Measurements from ENCODE around the gene SEMA4D.
A peak's percentile ranks its signal among the peaks of the same experiment; 100 is the strongest.

Gene SEMA4D

DNA sequence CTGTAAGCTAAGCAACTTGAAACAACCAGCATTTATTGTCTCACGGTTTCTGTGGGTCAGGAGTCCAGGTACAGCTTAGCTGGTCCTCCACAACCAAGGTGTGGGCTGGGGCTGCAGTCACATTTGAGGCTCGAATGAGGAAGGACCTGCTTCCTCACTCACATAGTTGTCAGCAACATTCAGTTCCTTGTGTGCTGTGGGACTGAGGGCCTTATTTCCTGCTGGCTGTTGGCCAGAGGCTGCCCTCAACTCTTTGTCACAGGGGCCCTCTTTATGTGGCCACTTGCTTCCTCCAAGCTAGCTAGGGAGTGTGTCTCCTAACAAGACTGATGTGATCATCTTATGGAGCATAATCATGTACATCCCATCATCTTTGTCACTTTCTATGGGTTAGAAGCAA, 29.2 kb upstream of the SEMA4D start:
- no peak for DNase-seq

DNA sequence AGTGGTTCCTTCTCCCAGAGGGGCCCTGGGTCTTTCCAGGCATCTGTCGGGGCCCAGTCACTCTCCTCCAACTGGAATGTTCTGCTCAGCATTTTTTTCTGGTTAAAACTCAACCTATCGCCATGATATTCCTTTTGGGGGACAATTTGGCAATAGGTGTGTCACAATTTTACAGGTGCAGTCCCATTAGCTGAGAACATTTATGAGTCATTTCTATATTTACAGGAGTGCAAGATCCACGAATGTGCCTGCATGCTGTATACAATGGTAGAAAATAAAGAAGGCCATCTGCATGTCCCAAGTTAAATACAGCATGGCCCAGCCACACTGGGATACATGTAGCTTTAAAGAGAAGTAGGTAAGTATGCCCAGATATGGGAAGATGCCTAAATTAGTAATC, 28.8 kb upstream of the SEMA4D start:
- no peak for DNase-seq

DNA sequence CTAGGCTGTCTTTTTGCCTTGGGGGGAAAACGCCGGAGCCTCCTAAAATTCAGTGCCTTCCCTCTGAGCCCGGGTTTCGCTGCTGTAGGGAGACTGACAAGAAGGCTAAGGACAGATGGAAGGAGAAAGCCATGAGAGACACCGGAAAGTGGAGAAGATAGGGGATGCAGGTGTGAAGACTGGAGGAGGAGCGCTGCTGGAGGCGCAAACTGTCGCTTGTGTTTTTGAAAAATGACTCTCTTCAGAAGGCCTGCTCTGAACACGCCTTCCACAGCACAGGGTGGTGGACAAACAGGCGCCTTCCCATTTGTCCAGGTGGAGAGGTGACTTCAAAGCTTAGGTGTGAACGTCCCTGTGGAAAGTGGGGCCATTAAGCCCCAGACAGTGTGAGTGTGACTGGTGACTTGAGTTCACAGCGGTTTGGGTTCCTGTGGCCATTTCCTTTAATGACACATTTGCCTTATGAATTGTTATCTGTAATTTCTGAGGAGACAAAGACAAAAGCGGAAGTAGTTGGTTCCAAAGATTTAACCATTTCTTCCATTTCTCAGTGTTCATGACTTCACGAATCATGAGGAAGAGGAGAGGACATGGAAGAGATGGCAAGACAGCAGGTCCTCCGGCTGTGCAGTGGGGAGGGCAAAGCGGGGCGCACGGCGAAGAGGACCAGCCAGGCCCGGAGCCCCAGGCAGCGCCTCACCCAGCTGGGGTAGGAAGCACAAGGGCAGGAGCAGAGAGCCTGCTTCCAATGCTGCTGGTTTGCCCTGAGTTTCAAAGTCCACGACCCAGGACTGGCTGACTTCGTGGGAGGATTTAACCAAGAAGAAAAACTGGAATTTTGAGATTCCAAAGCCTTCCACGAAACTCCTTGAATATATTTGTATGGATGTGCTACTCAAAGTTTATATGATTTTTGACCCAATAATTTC, 27.8 kb upstream of the SEMA4D start:
- DNase-seq = no peak

DNA sequence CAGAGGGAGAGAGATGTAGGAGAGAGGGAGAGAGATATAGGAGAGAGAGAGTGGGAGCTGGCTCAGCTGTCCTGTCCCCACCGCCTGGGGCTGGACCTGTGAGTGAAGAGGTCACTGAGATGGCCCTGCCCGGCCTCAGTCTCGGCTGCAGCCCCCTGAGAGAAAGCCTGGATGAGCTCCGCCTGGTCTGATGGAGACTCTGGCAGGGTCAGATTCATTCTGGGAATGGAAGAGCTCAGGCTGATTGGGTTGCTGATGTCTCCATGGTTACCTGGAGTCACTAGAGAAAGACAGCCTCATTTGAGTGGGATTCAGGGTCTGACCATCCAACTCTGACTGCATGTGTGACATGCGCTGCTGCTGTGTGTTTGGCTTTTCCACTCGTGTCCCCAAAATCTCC, 27.1 kb upstream of the SEMA4D start:
- DNase-seq = no peak

DNA sequence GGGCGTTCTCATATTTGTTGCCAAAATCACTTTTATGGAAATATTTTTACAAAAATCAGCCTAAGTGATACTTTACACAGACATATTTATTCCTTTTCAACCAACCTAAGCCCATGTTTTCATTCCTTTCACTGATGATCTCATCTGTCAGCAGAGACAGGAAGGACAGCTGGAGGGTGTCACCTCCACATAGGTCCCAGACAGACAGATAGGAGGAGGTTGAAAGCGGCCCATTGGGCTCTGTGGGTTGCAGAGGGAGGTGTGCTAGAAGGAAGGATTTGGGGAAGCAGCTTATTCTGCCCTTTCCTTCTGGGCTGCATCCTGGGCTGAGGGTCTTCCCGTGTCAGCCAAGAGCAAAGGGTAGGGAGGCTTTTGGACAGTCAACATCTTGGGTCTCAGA, 26.0 kb upstream of the SEMA4D start:
- no peak for DNase-seq

DNA sequence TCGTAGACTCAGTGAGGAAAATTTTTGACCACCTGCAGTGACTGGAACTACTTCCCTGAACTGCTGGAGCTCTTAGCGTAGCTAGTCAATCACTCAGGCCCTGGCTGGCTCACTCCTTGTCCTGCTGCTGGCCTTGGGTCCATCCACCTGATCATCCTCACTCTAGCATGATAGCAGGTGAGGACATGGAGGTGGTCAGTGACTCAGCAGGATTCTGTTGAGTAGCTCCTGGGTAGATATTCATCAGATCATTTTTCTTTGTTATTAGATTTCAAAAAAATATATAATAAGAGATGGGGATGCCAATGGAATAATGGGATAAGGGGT, 25.0 kb upstream of the SEMA4D start:
- no peak for DNase-seq

DNA sequence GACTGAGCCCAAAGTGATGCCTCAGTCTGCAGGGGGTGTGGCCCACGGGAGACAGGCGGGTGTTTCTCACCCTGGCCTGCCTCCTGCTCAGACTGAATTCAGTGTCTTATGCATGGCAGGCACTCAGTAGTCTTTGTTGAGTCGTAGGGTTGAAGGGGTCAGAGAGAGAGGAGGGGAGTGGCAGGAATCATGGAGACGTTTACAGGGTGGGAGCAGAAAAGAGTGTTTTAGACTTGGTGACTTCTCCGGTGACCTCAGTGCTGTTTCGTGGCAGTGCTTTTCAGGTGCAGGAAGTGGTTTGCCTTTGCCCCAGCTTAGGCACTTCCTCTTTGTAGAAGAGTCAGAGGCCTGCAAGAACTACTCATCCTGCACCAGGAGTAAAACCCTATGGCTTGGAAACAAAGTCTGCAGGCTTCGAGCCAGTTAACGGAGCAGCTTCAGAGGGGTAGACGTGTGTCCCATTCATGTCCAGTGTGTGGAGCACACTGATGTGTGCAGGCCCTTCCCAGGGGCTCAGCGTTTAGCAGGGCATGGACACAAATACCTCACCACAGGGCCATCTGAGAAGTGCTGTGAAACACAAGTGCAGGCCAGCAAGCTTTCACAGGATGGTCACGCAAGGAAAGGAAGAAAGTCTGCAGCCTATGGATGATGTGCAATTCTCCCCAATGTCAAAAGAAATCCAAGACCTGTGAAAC, 24.5 kb upstream of the SEMA4D start:
- DNase-seq = no peak

DNA sequence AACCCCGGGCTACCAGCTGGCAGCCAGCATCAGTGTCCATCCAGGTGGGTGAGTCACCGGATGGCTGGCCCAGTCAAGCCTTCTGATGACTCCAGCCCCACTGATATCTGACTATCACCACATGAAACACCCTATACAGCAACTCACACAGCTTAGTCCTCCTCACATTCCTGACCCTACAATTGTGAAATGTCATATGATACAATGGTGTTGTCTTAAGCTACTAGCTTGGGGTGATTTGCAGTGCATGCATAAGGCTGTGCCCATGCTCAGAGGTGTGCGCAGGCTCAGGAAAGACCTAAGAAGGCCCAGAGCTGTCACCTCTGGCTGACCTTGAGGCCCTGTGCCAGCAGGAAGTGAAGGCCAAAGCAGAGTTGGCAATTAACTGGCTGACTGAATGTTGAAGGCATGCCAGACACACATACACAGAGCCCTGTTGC, 21.5 kb upstream of the SEMA4D start:
- peak in 1 of 2 experiments; percentile 7 for DNase-seq

DNA sequence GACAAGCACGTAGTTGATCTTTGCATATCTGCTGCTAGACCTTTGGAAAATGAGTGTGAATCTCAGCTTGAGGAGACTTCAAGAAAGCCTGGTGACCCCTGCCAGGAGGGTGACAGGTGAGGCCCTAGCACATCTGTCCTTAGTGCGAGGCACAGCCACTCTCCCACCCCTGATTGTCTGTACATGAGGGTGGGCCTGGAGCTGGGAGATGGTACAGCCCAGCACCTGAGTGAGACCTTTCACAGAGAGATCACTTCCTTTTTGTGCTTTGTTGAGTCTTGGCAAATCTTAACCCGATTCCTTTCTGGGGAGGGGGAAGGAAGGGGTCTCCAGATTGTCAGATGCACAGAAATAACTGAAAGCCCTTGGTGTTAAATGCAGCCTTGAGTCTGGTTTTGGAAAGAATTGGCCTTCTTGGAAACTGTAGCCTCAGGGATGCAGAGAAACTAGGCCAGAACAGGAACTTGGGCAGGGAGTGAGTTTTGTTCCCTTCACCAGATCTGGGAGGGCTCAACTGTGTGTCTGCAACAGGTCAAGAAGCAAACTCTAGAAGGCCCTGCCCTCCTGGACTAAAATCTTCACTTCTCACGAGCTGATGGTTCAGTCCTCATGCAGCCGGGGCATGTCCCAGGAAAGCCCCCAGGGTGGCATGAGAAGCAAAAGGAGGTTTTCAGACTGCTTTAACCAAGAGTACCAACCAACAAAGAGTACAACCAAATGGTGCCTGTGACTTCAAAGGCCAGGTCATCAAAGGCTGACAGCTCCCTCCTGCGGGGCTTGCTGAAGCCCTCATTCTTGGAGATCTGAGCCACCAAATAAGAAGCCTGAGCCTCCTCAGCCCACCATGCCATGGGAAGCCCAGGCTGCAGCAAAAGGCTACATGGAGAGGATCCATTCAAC, 20.8 kb upstream of the SEMA4D start:
- DNase-seq = no peak

DNA sequence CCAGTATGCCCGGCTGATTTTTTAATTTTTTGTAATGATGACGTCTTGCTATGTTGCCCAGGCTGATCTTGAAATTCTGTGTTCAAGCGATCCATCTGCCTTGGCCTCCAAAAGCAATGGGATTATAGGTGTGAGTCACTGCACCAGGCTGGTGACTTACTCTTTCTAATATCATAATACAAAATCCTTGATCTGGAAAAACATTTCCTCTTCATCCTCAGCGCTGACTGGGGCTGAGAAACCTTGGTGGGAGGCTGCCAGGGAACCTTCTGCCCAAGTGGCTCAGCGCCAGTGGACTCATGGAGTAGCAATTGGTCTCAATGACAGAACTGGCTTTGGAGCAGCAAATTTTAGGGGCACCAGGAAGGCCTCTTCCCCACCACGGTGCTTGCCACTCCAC, 17.5 kb upstream of the SEMA4D start:
- no peak for DNase-seq

DNA sequence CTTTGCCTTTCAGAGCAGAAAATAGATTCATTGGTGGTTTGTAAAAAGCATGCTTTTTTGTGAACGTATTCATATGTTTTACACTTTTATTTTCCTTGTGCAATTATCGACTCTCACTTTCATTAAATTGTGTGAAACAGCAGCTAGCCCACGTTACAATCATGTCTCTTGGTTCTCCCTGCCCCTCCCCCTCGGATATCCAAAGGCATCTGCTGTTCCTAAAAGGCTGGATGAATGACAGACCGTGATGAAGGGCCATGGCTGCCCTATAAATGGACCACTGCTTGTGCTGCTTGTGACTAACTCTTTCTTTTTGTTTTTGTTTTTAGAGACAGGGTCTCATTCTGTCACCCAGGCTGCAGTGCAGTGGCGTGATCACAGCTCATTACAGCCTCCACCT, 17.0 kb upstream of the SEMA4D start:
- no peak for DNase-seq

DNA sequence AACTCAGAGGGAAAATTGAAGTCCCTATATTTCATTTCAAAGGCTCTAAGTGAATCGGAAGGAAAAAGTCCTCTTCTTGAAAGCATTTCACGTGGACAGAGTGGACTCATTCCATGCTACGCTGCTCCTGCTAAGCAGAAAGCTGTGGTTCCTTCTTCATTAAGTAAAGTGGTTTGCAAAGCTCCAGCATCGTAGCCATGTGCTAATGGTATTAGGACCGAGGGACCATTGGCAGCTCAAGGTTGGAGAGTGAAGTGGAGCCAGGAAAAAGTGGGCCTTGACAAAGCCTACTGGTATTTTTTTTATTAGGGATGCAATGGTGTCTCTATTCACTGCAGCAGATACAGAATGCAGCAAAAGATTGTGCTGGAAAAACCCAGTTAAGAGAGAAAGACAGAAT, 16.4 kb upstream of the SEMA4D start:
- DNase-seq = no peak

DNA sequence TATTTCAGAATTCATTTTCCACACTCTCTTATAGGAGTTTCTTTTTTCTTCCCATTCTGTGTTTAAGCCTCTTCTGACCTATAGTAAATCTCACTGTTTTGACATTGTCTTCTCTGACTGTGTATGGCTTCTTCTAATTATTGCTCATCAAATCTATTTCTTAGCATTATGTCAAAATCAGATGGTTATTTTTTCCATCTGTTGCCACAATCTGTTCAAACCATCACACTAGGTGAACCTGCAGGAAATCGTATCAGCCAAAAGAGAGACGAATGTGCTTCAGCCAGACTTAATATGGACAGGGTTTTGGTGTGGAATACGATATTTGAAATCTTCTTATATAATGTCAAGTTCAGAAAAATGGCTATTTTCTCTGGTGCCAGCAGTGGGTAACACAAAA, 15.9 kb upstream of the SEMA4D start:
- no peak for DNase-seq

DNA sequence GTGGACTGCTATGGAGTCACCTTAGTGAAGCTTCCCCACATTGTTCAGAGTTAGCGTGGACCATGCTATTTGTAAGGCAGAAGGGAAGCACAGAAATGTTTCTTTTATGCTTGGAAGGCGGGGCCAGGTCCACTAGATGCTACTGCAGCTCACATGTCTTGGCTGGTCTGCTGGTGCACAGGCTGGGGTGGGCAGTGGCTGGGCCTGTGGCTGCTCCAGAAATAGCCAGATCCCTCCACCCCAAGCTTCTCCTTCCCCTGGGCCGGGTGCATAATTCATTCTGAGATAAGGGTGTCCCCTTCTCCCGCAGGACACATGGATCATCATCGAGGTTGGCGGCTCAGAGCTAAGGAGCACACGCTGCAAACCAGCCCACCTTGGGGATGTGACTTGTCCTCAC, 14.5 kb upstream of the SEMA4D start:
- DNase-seq = no peak

DNA sequence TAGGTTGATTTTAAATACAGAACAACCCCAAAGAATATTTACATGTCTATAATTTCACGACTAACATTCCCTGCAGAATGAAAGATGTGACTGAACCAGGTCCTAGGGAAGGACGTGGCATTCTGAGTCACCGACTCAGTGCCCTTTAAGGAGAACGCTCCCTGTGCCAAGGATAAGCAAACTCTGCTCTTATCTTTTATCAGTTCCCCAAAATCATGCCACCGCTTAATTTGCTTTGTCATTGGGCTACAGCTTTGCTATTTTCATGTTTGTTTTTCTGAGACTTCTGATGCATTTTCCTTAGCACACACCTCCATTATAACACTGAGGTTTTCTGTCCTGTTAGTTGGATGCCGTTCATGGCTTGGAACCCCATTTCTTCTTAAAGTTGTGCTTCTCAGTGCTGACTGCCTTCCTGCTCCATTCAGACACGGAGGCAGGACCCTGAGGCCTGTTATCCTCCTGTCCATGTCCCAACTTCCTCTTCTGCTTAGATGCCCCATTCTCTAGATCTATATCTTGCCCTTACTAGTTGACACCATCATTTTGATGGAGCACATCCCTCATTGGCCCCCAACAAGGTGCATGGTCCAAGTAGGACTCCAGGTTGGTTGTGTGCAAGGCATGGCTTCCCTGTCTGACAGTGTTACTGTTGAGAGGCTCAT, 11.2 kb upstream of the SEMA4D start:
- no peak for DNase-seq

DNA sequence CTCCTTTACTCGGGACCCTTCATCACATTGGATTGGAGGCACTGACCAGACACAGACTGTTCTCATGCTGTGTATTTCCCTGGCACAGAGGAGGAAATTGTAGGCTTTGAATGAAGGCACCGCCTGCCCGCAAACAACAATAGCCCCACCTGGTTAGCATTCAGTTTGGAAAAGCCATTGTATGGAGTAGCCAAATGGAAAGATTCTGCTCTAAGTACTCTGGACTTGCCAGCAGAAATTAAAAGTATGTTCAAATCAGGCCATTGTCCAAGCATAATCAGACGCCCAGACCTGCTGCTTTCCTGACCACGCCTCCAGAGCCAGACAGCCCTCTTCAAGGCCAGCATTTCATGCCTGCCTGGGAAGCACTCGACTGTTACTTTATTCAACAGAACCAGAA, 8.0 kb upstream of the SEMA4D start:
- no peak for DNase-seq

DNA sequence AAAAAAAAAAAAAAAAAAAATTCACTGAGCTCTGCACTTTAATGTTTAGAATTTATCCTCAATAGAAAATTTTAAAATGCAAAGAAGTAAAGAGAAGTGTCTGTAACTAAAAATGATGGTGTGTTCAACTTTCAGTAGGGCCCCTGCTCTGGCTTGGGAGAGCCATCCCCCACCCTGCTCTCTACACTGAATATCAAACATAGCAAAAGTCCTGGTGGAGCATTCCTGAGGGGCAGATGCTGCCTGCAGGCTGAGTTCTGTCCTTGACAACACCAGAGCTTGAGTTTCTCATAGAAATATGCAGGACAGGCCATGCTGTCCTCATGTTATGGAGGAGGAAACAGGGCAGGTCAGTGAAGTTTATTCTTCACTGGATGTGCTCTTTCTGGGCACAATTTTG, 7.1 kb upstream of the SEMA4D start:
- DNase-seq = no peak

DNA sequence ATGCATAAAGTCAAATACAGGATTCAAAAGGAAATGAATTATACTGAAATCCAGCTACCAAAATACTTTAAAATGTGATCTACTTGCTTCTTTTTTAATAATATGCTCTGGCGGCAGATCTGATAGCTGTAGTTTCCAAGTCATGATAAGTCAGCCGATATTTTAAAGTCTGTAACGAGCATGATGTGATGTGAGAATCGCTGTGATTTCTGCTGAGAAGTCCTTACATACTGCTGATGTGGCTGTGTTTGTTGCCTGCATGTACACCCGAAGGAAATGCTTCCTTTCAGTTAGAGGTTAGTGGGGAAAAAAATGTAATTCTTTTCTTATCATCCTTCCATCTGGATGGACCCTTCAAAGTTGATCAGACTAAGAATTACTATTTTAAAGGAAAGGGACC, 4.8 kb upstream of the SEMA4D start:
- no peak for DNase-seq

DNA sequence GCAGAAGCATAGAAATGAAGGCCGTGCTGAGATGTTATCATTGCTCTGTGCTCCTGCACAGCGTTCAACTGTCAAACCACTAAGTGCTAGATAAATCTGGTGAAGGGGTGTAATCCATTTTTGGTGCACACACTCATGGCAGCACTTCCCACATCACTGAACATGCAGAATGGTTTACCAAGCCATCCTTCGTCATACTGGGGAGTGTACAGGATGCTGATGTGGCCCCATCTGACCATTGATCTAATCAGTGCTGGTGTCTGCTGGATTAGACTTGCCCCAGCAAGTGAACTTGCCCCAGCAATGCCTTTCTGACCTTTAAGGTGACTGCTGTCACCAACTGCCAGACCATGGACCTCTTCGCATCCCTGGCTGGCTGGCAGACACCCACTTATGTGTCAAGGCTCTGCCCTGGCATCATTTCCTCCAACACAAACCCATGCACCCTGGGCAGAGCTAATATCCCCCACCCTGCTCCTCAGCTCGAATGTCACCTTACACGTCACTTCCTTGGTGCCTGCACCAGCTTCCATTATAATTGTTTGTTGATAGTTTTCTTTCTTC, 4.2 kb upstream of the SEMA4D start:
- DNase-seq = no peak

DNA sequence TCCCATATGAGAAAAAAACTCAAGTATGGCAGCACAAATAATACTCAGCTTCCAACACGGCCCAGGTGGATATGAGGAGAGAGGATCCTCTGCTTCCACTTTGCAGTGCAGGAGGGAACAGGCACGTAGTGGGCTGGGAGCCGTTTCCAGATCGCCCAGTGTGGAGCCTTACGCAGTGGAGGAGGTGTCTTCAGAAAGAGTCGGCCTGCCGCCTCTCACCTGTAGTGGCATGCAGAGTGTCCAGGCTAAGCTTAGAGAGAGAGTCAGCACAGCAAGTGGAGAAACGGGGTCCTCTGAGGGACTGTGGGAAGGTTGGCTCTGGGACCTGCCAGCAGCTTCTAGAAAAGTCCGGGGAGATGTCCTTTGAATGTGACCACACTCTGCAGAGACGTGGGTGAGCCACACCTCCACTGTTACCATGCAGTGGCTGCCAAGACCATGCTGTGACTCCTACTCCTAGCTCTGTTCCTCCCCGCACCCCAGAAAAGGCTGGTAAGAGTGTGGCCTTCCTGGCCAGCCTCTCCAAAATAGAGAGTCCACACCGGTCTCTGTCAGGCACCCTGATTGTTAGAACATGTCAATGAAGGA, 3.5 kb upstream of the SEMA4D start:
- no peak for DNase-seq

DNA sequence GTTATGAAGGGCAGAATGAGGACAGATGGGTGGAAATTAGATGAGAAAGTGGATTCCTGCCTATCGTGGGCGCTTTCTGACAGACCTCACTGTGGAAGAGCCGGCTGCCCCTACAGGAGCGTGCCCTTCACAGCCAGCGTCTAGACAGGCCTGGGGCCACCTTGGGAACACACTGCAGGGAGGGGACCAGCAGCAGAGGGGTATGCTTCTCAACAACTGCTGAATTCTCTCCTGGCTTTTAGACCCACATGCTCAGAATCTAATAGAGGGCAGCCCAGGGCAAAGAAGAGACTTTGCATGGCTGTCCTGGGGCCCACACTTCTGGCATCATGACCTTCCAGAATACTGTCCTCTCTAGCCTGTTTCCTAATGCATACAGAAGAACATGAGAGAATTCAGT, 2.1 kb upstream of the SEMA4D start:
- no peak for DNase-seq

DNA sequence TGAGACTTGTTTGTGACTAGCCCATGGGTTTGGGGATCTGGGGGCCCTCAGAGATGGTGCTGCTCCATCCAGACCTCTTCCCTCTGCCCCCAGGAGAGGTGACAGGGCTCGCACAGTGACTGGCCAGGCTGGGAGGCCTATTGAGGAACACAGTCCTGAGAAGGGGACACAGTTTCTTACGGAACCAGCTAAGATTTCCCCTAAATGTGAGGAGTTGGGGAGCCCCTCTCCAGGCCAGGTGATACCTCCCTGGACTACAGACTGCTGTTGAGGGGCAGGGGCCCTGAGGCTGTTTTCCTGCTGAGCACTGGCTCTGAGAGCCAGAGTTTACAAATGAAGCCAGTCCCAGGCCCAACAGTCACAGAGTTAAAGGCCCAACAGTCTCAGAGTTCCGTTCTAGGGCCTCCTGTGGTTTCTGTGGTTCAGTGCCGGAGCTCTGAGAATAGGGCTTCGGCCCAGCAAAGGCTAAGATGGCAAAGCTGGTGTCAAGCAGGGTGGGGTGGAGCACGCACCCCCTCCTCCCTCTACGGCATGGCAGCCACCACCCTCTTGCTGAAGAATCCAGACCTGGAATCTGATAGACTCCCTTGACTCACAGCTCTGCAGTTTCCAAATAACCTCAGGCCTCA, 1.1 kb upstream of the SEMA4D start:
- no peak for DNase-seq
